GM18951 (cell line): ENCODE results near the gene MATN3.

Experiments
- POLR2A ChIP-seq: IDR thresholded peaks from 4 replicates; pipeline ENCODE4 v1.6.1; 2011; ENCODE audit warnings: mild to moderate bottlenecking; ENCODE audit not compliant: insufficient read length, insufficient read depth; ENCODE audit errors: extremely low read depth
- in situ Hi-C: fragments of 300-500 bp; cut with MboI; formaldehyde crosslinking; loops from one replicate; pipeline ENCODE4 v1.12.0; 2022; ENCODE audit warnings: low sequenced_read_pairs, mixed read lengths, inconsistent platforms; ENCODE audit not compliant: unreplicated experiment

MATN3 gene

GRCh38 chr2:20012282-20013125, at the start of gene MATN3:
TSS of gene MATN3 (minus strand) at chr2:20012668. CDS start at chr2:20012631, 37 bp downstream.
- TF ChIP-seq POLR2A, result no peak
- in situ Hi-C loops, result no loop called here

DNA sequence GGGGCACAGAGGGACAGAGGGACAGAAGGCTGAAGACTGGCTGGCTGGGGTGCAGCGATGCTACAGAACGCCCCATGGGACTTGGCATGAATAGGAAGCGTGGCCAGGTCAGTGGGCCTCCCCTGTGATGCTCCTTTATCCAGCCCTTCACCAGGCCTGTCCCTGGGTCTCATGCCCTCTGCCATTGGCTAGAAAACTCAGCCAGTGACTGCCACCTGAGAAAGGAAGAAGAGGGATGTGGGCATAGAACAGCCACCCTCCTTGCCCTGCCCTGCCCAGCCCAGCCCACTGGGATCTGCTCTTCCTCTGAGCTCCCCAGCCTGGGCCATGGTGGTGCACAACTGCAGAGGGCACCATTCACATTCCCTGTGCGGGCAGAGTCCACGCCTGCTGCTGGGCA, 49.5 kb upstream of the MATN3 start:
- no peak for TF ChIP-seq POLR2A
- in situ Hi-C loops, result no loop called here

GRCh38 chr2:20061476-20061875, 49.0 kb upstream of the MATN3 start:
- TF ChIP-seq POLR2A, result no peak
- in situ Hi-C loops, result no loop called here

DNA sequence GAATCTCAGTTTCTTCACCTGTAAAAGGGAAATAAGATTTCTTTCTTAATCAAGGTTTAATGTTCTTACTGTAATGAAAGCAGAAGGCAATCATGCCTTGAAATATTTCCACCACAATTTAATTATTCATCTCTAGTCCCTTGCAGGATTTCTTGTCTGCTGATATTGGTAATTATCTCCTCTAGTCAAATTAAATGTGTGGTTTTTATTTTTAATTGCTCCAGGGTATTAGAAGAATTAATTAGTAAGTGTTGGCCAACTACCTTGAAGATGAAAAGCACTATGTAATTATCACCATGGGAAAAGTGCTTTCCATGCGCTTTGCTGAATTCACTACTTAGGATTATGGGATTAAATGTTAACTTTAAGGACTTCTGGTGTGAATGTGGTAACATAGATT, 47.6 kb upstream of the MATN3 start:
- TF ChIP-seq POLR2A, result no peak
- in situ Hi-C loops, result no loop called here

DNA sequence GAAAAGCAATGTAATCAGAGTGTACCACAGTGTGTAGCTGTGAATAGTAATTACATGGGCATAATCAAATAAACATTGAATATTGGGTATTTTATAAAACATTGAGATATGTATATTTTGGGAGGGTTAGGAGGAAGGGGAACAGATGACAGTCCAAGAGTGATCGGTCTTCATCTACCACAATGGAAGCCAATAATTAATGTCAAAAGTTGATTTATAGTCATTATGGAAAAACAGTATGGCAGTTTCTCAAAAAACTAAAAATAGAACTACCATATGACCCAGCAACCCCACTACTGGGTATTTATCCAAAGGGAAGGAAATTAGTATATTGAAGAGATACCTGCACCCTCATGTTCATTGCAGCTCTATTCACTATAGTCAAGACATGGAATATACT, 44.8 kb upstream of the MATN3 start:
- in situ Hi-C loops, result no loop called here
- TF ChIP-seq POLR2A, result no peak

DNA sequence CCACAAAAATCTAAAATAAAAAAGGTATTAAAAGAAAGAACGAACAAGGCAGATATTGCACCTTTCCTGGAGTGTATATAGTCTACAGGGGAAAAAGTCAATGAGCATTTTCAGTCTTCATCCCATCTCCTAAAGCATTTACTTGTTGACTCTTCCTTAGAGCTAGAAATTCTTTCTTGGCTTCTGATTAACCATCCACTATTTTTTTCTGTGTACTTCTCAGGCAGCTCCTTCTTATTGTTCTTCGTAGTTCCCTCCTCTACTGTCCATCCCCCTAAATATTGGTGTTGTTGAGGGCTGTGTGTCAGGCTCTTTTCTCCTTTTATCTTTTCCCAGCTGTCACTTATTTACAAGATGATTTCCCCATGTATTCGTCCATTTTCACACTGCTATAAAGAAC, 42.5 kb upstream of the MATN3 start:
- in situ Hi-C loops, result no loop called here

DNA sequence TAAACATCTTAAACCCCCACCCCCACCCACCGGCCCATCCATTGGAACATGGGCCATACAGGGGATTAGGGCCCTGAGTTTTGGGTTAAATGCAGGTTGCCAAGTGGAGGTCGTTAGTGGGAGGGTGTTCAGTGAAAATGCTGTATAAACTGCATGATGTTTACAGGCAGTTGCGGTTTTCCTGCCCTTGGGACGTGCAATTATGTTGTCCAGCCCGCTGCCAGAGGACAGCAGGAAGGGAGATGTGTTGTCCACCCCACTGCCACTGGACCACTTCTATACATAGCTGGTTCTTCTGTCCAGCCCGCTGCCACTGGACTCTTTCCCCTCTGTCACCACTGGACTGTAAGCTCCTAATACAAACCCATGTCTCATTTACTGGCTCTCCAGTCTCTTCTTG, 41.7 kb upstream of the MATN3 start:
- no peak for TF ChIP-seq POLR2A

More for the DNA sequence above, 42.5 kb upstream of the MATN3 start:
- TF ChIP-seq POLR2A, result no peak

DNA sequence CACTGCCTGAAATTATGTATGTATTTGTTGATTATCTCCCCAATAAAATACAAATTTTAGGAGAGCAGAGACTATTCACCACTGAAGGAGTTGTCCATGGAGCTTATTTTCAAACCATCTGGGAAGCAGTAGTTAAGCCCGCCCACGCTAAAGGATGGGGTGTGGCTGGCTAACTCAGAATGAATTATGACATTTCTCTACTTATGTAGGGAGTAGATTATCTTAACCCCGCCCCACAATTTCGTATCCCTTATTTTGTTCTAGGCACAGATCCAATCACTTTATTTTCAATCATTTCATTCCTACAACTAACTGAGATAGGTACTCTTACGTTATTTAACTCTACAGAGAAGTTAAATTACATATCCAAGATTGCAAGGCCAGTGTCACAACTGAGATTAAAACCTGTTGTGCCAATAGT, 40.4 kb upstream of the MATN3 start:
- in situ Hi-C loops, result no loop called here
- no peak for TF ChIP-seq POLR2A

More for the DNA sequence above, 41.7 kb upstream of the MATN3 start:
- in situ Hi-C loops, result no loop called here

- no peak for TF ChIP-seq POLR2A
- in situ Hi-C loops, result no loop called here
Measured at GRCh38 chr2:20052229-20052851, 39.9 kb upstream of the MATN3 start.

DNA sequence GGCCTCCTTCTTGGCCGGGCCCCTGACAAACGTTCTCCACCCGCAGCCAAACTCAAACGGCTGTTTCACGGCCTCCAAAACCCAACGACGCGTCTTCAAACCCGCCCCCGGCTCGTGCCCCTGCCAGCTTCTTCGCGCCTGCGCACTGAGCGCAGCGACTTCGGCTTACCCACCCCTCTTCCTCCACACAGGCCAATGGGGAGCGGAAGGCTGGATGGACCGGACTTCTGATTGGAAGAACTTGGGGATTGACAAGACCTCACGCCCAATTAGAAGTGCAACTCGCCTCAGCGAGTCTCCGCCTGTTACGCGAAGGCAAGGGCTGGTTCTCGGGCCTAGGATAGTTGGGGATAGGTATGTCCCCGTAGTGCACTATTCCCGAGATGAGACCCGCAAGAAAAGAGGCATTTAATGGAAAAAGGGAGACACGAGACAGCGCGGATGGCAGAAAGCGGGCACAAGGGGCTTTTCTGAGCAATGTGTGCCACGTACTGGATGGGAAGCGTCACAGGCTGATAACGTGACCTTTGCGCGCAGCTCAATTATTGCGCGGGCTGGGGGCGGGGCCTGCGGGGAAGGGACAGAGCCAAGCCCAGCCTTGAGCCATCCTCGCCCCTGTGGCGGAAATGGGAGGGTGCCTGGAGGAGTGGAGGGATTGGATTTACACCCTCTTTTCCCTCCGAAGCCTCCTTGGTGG, 39.2 kb upstream of the MATN3 start, which contains the start of gene LAPTM4A:
TSS of gene LAPTM4A (minus strand) at position 97 of the 697 bp plus-strand sequence. CDS start 108 bp downstream, outside the sequence.
- in situ Hi-C loops, result no loop called here
- peak; percentile 63 for TF ChIP-seq POLR2A

DNA sequence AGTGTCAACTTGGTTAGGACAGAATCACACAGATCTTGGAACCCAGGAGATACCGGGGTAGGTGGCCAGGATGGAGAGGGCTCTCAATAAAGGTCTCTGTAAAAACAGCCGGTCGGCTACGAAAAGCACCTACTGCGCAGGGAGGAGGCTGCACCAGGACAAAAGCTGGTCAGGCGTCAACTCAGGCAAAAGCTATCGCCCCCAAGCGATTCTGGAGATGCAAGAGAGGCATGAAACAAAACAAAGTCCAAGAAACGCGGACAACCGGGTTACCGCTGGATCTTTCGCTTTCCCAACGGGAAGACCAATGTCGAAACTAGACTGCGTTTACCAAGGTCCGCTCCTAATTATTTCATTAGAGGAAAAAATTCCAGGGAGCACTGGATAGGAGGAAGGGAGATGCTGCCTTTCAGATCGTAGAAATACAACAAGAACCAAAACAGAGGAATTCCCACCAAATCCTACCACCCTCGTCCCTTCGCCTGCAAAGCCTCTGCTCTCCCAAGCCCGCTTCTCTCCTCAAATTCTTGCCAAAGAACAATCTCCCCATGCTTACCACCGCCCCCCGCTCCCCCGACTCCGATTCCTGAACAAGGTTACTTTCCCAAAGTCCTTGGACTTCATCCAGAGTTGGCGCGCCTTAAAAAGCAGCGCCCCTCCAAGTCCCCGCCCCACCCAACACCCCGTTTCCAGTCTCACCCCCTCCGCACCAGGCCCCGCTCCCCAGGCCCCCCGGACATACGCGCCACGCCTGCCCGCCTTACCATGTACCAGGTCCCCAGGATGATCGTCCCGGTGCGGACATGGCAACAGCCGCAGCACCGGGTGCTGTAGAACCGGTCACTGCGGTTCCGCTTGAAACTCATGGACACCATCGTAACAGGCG, 38.4 kb upstream of the MATN3 start:
- in situ Hi-C loops, result no loop called here
- no peak for TF ChIP-seq POLR2A

DNA sequence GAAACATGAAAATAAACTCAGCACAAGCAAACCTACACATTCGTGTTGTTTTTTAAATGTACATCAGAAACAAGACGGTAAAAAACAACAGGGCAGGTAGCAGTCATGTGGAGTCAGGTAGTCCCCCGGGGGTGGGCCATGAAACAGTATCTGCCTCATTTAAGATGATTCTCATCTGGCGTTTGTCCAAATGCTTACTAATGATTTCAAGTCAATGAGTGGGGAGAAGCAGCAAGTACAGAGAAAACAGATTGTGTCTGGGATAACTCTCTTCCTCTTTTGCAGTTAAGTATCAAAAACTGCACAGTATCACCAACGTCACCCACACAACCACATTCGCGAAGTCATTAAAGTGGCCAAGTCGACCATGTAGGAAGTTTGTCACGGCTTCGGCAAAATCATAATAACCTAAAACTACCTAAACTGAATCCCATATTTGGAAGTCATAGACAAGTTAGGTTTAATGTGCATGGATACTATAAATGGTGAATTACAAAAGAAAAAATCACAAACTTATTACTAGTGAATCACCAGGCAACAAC, 37.7 kb upstream of the MATN3 start:
- no peak for TF ChIP-seq POLR2A
- in situ Hi-C loops, result no loop called here
